ENCODE results near the gene RSBN1L. TPM values are rescaled to one million over a fixed set of nuclear protein-coding genes. Genes with fewer than 3 reads are reported as not detected.

Gene RSBN1L
- total RNA-seq, 1 experiment from 2014 or later = 16.7 TPM

- H3K27me3 Mint-ChIP-seq (ENCODE audit: unreplicated experiment) = no peaks in the 10 kb centered on the region
- H3K27ac Mint-ChIP-seq (ENCODE audit: unreplicated experiment) = no peak overlapping the region
- CTCF ChIA-PET = no interaction called here
- BruUV-seq (replicated peaks) = no TSS peak
- intact Hi-C loops (cut with micrococcal nuclease; ENCODE audit: unreplicated experiment) = no loop called here
- peaks cover 11% of the 10 kb centered on the region for H3K36me3 Mint-ChIP-seq (ENCODE audit: insufficient read depth, unreplicated experiment)
- peaks cover 5% of the 10 kb centered on the region for H3K4me1 Mint-ChIP-seq (ENCODE audit: low read depth, unreplicated experiment)
- no peaks in the 10 kb centered on the region for H3K9me3 Mint-ChIP-seq (ENCODE audit: low read depth, unreplicated experiment)
- no peak for DNase-seq
- H3K4me3 Mint-ChIP-seq (ENCODE audit: low read depth, unreplicated experiment) = no peak overlapping the region
- no peak for TF ChIP-seq CTCF (IDR thresholded peaks at IDR 0.05; ENCODE audit: unreplicated experiment)
Measured at GRCh38 chr7:77653572-77653971, 42.7 kb upstream of the RSBN1L start.

GRCh38 chr7:77655356-77655755, 40.9 kb upstream of the RSBN1L start:
- H3K27ac Mint-ChIP-seq (ENCODE audit: unreplicated experiment) = no peak overlapping the region
- intact Hi-C loops (cut with micrococcal nuclease; ENCODE audit: unreplicated experiment) = loop anchor here (5.0 kb wide), 1 partner anchor 282 kb away; no protein-coding TSS in a partner anchor
- DNase-seq = no peak
- no peaks in the 10 kb centered on the region for H3K9me3 Mint-ChIP-seq (ENCODE audit: low read depth, unreplicated experiment)
- no peaks in the 10 kb centered on the region for H3K27me3 Mint-ChIP-seq (ENCODE audit: unreplicated experiment)
- H3K4me3 Mint-ChIP-seq (ENCODE audit: low read depth, unreplicated experiment) = no peak overlapping the region
- H3K36me3 Mint-ChIP-seq (ENCODE audit: insufficient read depth, unreplicated experiment) = peaks cover 18% of the 10 kb centered on the region
- no TSS peak for BruUV-seq (replicated peaks)
- no peaks in the 10 kb centered on the region for H3K4me1 Mint-ChIP-seq (ENCODE audit: low read depth, unreplicated experiment)
- no peak for TF ChIP-seq CTCF (IDR thresholded peaks at IDR 0.05; ENCODE audit: unreplicated experiment)
- CTCF ChIA-PET = interaction anchor here (0.6 kb wide), 1 partner anchor 167 kb away, joined by 4 read pairs; no protein-coding TSS in a partner anchor

GRCh38 chr7:77655836-77656455, 40.3 kb upstream of the RSBN1L start:
- no TSS peak for BruUV-seq (replicated peaks)
- no peak for DNase-seq
- peaks cover 18% of the 10 kb centered on the region for H3K36me3 Mint-ChIP-seq (ENCODE audit: insufficient read depth, unreplicated experiment)
- no peak for TF ChIP-seq CTCF (IDR thresholded peaks at IDR 0.05; ENCODE audit: unreplicated experiment)
- no peak overlapping the region for H3K27ac Mint-ChIP-seq (ENCODE audit: unreplicated experiment)
- no peaks in the 10 kb centered on the region for H3K9me3 Mint-ChIP-seq (ENCODE audit: low read depth, unreplicated experiment)
- H3K27me3 Mint-ChIP-seq (ENCODE audit: unreplicated experiment) = no peaks in the 10 kb centered on the region
- intact Hi-C loops (cut with micrococcal nuclease; ENCODE audit: unreplicated experiment) = loop anchor here (5.0 kb wide), 1 partner anchor 281 kb away; no protein-coding TSS in a partner anchor
- CTCF ChIA-PET = interaction anchor here (0.6 kb wide), 2 partner anchors 24 to 166 kb away, joined by 3 to 4 read pairs; no protein-coding TSS in a partner anchor
- H3K4me3 Mint-ChIP-seq (ENCODE audit: low read depth, unreplicated experiment) = no peak overlapping the region
- no peaks in the 10 kb centered on the region for H3K4me1 Mint-ChIP-seq (ENCODE audit: low read depth, unreplicated experiment)

GRCh38 chr7:77657427-77658224, 38.6 kb upstream of the RSBN1L start:
- DNase-seq = peak; percentile 21
- no peaks in the 10 kb centered on the region for H3K27me3 Mint-ChIP-seq (ENCODE audit: unreplicated experiment)
- peak; percentile 29 for TF ChIP-seq CTCF (IDR thresholded peaks at IDR 0.05; ENCODE audit: unreplicated experiment)
- no peaks in the 10 kb centered on the region for H3K4me1 Mint-ChIP-seq (ENCODE audit: low read depth, unreplicated experiment)
- no TSS peak for BruUV-seq (replicated peaks)
- H3K4me3 Mint-ChIP-seq (ENCODE audit: low read depth, unreplicated experiment) = no peak overlapping the region
- intact Hi-C loops (cut with micrococcal nuclease; ENCODE audit: unreplicated experiment) = loop anchor here (1.0 to 5.0 kb wide), 2 partner anchors 102 to 280 kb away; no protein-coding TSS in a partner anchor
- no peak overlapping the region for H3K27ac Mint-ChIP-seq (ENCODE audit: unreplicated experiment)
- peaks cover 18% of the 10 kb centered on the region for H3K36me3 Mint-ChIP-seq (ENCODE audit: insufficient read depth, unreplicated experiment)
- H3K9me3 Mint-ChIP-seq (ENCODE audit: low read depth, unreplicated experiment) = no peaks in the 10 kb centered on the region
- CTCF ChIA-PET = interaction anchor here (0.7 kb wide), 1 partner anchor 102 kb away, joined by 3 read pairs; no protein-coding TSS in a partner anchor

Measured in Calu3 (cell line).